ENCODE results near the gene ZBTB7C. TPM values are rescaled to one million over a fixed set of nuclear protein-coding genes. Genes with fewer than 3 reads are reported as not detected.

Gene ZBTB7C
- total RNA-seq, 2 donors from 2014 or later: 25.1 to 36.4 TPM

GRCh38 chr18:48046843-48047242 lies 362.3 kb downstream of the ZBTB7C start:
- Histone ChIP-seq H3K4me1 (no peaks in the 10 kb centered on the region), H3K27me3 (no peaks in the 10 kb centered on the region), H3K4me3 (no peak overlapping the region), H3K9ac (ENCODE audit: low read depth in 2 of 2, low read length in 2 of 2) (no peak overlapping the region), H3K9me3 (no peaks in the 10 kb centered on the region), H3K27ac (no peak overlapping the region), H3K36me3 (no peaks in the 10 kb centered on the region)
- TF ChIP-seq CTCF (IDR thresholded peaks at IDR 0.05): no peak
- DNase-seq: no peak
- intact Hi-C loops (cut with DNase I): no loop called here

- TF ChIP-seq CTCF (IDR thresholded peaks at IDR 0.05): no peak
Measured at GRCh38 chr18:48045744-48046143, 363.4 kb downstream of the ZBTB7C start.

GRCh38 chr18:48044944-48045343 lies 364.2 kb downstream of the ZBTB7C start:
- Histone ChIP-seq H3K9me3 (no peaks in the 10 kb centered on the region), H3K4me3 (no peak overlapping the region), H3K27me3 (no peaks in the 10 kb centered on the region), H3K27ac (no peak overlapping the region), H3K36me3 (no peaks in the 10 kb centered on the region), H3K9ac (ENCODE audit: low read depth in 2 of 2, low read length in 2 of 2) (no peak overlapping the region), H3K4me1 (no peaks in the 10 kb centered on the region)
- TF ChIP-seq CTCF (IDR thresholded peaks at IDR 0.05): no peak
- DNase-seq: no peak
- intact Hi-C loops (cut with DNase I): no loop called here

More at GRCh38 chr18:48045744-48046143, 363.4 kb downstream of the ZBTB7C start:
- H3K4me1 ChIP-seq: no peaks in the 10 kb centered on the region
- H3K27ac ChIP-seq: no peak overlapping the region
- no peaks in the 10 kb centered on the region for H3K9me3 ChIP-seq
- no peaks in the 10 kb centered on the region for H3K36me3 ChIP-seq
- intact Hi-C loops (cut with DNase I): no loop called here
- no peak overlapping the region for H3K9ac ChIP-seq (ENCODE audit: low read depth in 2 of 2, low read length in 2 of 2)
- no peak for DNase-seq
- no peak overlapping the region for H3K4me3 ChIP-seq
- no peaks in the 10 kb centered on the region for H3K27me3 ChIP-seq

GRCh38 chr18:48043166-48043565 lies 366.0 kb downstream of the ZBTB7C start:
- H3K4me1 ChIP-seq: no peaks in the 10 kb centered on the region
- H3K27me3 ChIP-seq: no peaks in the 10 kb centered on the region
- no peaks in the 10 kb centered on the region for H3K9me3 ChIP-seq
- no peak overlapping the region for H3K27ac ChIP-seq
- DNase-seq: no peak
- no peak overlapping the region for H3K4me3 ChIP-seq
- no peaks in the 10 kb centered on the region for H3K36me3 ChIP-seq
- intact Hi-C loops (cut with DNase I): no loop called here
- H3K9ac ChIP-seq (ENCODE audit: low read depth in 2 of 2, low read length in 2 of 2): no peak overlapping the region
- no peak for TF ChIP-seq CTCF (IDR thresholded peaks at IDR 0.05)

- Histone ChIP-seq H3K36me3 (no peaks in the 10 kb centered on the region), H3K27ac (no peak overlapping the region), H3K9me3 (no peaks in the 10 kb centered on the region), H3K4me3 (no peak overlapping the region), H3K9ac (ENCODE audit: low read depth in 2 of 2, low read length in 2 of 2) (no peak overlapping the region), H3K27me3 (no peaks in the 10 kb centered on the region), H3K4me1 (no peaks in the 10 kb centered on the region)
- intact Hi-C loops (cut with DNase I): no loop called here
- DNase-seq: no peak
- no peak for TF ChIP-seq CTCF (IDR thresholded peaks at IDR 0.05)
Measured at GRCh38 chr18:48042431-48042830, 366.8 kb downstream of the ZBTB7C start.

Data from colonic mucosa (tissue), 4 donors.